Subcutaneous adipose tissue (tissue), 4 donors: ENCODE measurements around the gene NDOR1. TPM values are rescaled to one million over a fixed set of nuclear protein-coding genes. Genes with fewer than 3 reads are reported as not detected.

Experiments
- CTCF ChIP-seq: fragments of 450-650 bp; IDR thresholded peaks from one replicate; pipeline ENCODE4 v1.5.1; 2016; ENCODE audit warnings: low read depth, mild to moderate bottlenecking, control low read depth, antibody characterized with exemption, moderate library complexity
- total RNA-seq, 4 donors: library from RNA; depleted of rRNA; stranded (reverse); fragments of >200 nt; gene quantifications; one replicate each; pipeline ENCODE4 v1.1.0, GENCODE V29; 2016

Gene NDOR1
- total RNA-seq, 4 donors from 2014 or later, result 2.6 to 6.2 (median 3.7) TPM

GRCh38 chr9:137245450-137246421, 40.2 kb downstream of the NDOR1 start:
- no peak for TF ChIP-seq CTCF

- TF ChIP-seq CTCF, result no peak
Observed at GRCh38 chr9:137247135-137247915, 41.8 kb downstream of the NDOR1 start.

- TF ChIP-seq CTCF, result no peak
Observed at GRCh38 chr9:137247916-137248175, 42.3 kb downstream of the NDOR1 start.

GRCh38 chr9:137250329-137251193, 45.1 kb downstream of the NDOR1 start:
- TF ChIP-seq CTCF, result no peak

- TF ChIP-seq CTCF, result no peak
Observed at GRCh38 chr9:137251194-137251461, 45.6 kb downstream of the NDOR1 start, which contains the start of gene STPG3. Gene STPG3 (plus strand): TSS chr9:137251286. CDS start chr9:137251287, 1 bp downstream.

GRCh38 chr9:137251490-137252268, 46.2 kb downstream of the NDOR1 start:
- no peak for TF ChIP-seq CTCF
